GM21390 (cell line): ENCODE measurements around the gene YWHAG.
"Not testable (repeated sequence)": the region's sequence is repeated elsewhere in the genome, so short reads cannot be mapped to it uniquely, and the experiment has no call there.

Experiments
- ATAC-seq: cut with Tn5 transposase; IDR thresholded peaks from one replicate; pipeline ENCODE4 v1.9.1; 2021; ENCODE audit not compliant: unreplicated experiment

YWHAG gene

GRCh38 chr7:76351372-76351771, 7.4 kb downstream of the YWHAG start:
- no peak for ATAC-seq

DNA sequence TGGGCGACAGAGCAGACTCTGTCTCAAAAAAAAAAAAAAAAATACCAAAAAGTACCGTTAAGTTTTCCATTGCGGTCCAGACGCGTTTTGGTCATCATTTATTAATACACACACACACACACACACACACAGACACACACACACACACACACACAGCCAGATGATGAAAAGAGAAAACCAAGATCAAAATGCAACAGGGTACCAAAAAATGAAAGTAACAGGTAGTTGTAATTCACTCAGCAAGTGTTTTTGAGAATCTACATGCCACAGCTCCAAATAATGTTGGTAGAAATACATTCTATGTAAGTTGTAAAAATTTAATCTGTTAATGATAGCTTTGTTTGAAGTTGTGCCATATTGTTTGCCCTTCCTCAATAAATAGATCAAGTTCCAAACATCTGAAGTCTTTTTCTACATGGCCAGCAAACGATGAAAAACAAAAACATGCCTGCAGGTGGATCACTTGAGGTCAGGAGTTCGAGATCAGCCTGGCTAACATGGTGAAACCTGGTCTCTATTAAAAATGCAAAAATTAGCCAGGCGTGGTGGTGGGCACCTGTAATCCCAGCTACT, 9.4 kb downstream of the YWHAG start:
- no peak for ATAC-seq

DNA sequence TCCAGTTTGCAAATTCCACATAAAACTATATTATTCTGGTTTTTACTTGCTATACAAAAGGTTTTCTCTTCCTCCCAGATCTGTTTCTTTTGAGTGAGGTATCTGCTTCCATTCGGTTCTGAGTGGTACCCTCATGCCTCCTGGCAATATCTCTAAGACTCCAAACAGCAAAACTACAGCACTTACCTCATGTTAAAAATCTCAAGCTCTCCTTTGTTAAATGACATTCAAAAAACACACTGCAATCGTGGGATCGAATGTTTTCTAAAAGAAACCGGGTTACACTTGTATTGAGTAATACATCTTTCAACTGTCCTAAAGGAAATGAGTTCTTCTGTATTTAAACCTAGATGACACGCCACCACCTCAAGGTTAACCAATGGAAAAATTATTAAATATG, 11.1 kb downstream of the YWHAG start:
- ATAC-seq = no peak

GRCh38 chr7:76346778-76347177, 12.0 kb downstream of the YWHAG start:
- ATAC-seq = no peak

DNA sequence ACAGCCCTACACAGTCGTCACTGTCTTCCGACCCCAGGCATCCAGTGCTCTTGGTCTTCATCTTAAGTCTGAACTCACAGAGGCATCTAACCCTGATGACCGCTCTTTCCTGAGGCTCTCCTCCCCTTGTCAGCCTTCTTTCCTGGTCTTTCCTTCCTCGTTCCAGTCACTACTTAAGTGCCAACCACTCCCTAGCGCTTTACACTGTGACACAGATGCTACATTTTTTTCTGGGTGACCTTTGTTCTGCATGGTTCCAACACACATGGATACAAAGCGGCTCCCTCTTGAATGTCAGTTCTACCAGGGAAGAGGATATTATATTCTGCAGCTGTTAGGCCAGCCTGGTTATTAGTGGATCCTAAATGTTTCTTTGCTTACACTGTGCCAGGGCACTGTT, 12.7 kb downstream of the YWHAG start:
- ATAC-seq = no peak

- ATAC-seq = no peak
These were observed 14.9 kb downstream of the YWHAG start for GRCh38 chr7:76343931-76344321.

DNA sequence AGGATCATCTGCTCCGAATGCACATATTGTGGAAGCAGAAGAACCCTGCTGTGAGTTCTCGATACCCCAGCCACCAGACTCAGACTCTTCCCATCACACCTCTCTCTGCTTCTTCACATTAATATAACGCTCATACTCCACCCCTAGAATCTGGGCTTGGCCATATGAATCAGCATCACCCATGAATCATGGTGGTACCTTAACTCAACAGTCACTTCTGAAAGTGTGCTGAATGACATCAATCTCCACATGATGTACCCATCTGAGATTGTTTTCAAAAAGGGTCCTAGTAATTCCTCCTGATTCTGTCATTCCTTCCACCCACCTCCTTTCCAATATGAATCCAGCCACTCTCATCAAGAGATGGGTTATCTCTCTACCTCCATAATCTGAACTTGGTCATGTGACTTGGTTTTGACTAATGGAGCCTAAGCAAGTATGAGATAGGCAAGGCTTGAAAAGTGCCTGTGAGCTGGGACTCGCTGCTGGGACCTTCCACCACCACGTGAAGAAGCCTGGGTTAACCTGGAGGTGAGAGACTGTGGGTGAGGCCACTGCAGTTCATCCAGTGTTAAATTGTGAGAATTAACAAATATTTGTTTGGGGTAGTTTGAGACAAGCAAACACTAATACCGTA, 15.4 kb downstream of the YWHAG start:
- ATAC-seq = no peak

GRCh38 chr7:76342222-76342621, 16.6 kb downstream of the YWHAG start:
- no peak for ATAC-seq

GRCh38 chr7:76340617-76341131, 18.1 kb downstream of the YWHAG start:
- no peak for ATAC-seq

DNA sequence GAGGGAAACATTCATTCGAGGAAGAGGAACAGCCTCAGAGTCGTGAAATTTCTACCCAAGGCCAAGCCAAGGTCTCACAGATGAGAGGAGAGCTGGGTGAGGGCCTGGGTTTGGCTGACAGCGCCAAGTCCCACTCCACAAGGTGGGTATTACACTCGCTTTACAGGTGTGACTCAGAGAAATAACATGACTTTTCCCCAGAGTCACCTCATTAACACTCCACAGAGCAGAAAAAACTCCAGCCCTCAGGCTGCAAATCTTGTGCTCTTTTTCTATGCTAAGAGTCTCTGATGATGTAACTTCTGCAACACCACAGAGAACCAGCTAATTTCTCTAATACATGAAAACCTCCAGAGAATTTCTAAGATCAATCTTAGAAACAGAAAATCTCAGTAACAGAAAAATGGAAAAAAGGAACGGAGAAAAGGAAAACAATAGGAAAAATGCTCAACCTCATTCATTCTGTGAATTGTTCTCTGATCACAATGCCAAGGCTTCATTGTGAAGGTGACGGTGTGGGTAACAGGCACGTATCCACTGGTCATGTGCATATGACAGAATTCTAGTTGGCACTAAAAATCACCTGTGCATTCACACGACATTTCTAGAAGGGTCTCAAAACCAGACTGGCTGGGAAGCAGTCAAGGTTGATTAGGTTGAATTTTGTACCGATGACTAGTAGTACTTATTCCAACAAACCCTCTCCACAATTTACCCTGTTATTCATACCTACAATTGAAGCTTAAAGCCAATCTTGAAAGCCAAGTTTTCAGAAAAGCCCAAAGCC, 20.3 kb downstream of the YWHAG start:
- ATAC-seq = no peak

DNA sequence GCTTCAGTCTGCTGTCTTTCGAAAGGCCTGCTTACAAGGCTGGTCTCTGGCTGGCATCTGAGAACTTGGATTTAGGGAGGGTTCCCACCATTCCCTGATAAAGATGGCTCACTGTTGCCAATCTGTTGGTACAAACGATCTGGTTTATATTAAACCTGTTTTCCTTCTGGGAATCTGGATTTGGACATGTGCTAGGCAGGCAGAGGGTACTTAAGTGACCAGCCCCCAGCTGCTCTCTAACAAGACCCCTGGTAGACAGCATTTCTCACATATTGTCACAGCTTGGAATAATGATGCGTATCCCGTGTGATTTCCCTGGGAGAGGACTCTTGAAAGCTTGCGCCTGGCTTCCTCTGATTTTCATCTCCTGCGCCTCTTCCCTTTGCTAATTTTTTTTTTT, 21.6 kb downstream of the YWHAG start:
- no peak for ATAC-seq

GRCh38 chr7:76336094-76336493, 22.7 kb downstream of the YWHAG start:
- ATAC-seq = no peak

GRCh38 chr7:76335417-76335816, 23.4 kb downstream of the YWHAG start:
- ATAC-seq = not testable (repeated sequence)

DNA sequence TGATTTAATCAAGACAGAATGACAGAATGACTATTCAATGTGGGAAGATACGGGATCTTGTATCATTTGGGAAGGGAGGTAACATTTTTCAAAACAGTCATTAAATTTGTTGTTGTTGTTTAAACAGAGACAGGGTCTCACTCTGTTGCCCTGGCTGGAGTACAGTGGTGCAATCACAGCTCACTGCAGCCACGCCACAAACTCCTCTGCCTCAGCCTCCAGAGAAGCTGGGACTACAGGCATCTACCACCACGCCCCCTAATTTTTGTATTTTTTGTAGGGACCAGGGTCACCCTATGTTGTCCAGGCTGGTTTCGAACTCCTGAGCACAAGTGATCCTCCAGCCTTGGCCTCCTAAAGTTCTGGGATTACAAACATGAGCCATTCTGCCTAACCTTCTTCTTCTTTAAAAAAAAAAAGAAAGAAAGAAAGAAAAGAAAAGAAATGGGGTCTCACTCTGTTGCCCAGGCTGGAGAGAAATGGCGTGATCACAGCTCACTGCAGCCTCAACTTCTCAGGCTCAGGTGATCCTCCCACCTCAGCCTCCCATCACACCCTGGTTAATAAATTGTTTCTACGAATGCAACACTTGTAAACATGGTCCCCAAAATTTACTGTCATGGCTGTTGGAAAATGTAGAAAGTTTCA, 24.3 kb downstream of the YWHAG start:
- ATAC-seq = no peak

DNA sequence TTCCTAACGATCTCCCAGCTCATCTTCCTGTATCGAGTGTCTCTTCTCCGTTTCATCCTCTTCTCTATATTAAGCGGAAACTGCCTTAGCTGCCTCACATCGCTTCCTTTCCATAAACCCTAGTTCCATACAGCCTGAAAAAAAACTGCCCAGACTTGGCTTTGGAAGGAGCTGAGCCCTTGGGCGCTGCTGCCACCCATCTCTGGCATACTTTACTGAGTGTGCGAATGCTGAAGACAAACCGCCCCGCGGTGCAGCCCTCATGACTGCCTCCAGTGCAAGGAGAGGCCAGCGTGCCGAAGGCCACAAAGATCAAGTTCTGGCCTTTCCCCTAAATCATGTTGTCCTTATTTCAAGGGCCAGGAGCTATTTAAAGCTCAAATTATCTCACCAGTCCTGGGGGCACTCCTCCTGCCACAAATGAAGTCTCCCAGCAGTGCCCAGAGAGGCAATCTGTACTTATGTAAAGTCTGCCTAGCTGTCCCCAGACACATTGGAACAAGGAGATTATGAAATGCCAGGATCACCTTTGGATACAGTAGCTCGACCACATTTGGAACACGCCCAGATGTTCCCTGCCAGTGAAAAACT, 25.2 kb downstream of the YWHAG start:
- ATAC-seq = no peak

DNA sequence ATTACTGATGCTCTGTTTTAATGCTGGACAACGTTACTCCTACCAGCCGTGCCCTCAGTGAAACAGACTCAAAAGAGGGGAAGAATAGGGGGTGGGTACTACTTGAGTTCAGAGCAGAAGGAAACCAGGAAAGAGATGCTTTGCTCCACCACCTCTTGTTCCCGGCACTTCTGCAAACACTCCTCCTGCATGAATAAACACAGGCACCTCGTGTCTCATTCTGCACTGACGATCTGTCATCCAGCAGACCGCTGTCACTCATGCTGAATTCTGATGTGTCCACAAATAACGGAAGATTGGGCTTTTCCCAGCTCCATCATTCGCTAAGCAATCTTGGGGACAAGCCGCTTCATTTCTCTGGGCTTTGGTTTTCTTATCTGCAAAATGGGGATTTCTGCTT, 26.7 kb downstream of the YWHAG start:
- no peak for ATAC-seq

DNA sequence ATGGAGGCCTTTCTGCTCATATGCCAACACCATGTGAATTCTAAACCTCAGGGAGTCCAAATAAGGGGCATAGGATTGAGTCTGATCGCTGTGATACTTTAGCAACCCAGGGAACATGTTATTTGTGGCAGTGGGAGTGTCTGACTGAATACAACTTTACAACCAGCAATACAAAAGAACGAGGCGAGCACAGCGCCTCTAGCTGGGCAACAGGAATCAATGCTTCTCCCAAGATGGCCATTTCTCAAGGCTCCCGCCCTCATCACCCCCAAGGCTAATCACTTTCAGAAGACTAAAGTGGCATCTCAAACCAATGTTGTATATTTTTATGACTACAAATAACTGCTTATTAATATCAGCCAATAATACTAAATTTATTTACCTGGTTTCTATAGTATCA, 28.1 kb downstream of the YWHAG start:
- ATAC-seq = no peak

DNA sequence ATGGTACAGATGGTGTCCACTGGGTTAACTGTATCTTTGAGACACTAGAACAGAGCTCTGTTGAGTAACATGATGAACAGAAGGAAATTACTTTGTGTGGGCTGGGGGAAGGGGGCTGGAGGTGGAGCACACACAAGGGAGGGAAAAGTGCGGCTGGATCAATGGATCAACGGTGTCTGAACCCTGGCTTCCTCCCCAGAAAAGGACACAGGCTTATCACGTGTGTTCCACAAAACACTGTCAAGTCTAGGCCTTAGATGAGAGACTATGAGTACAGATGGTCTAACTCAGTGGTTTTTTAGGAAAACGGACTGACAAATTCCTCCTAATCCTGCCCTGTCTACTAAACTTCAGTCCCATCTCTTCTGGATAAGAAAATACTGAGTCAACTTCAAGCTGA, 28.5 kb downstream of the YWHAG start:
- no peak for ATAC-seq

DNA sequence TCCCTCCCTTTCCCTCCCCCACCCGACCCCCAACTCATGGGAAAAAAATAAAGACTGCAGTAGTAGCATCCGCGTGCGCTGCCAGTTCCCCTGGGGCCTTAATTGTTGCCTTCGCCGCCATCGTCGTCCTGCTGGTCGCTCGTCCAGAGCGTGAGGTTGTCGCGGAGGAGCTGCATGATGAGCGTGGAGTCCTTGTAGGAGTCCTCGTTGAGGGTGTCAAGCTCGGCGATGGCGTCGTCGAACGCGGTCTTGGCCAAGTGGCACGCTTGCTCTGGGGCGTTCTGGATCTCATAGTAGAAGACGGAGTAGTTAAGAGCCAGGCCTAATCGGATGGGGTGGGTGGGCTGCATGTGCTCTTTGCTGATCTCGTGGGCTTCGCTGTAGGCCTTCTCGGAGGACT, 29.3 kb downstream of the YWHAG start:
- no peak for ATAC-seq

DNA sequence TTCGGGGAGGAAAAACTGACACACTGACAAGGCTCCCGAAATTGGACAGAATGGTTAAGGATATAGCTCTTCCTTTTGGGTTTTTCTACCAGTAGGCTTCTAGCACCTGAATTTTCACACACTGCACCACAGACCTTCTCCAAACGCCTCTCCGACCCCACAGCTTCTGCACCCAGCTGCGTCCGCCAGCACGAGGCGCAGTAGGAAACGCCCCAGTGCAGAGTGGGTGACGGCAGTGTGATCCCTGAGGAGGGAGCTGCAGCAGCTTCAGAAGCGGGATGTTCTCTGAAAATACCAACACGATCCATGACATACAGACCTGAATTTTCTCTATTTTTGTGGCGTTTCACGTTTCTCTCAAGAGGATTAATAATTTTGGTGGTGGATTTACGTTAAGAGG, 30.4 kb downstream of the YWHAG start:
- no peak for ATAC-seq

- no peak for ATAC-seq
These were observed 31.2 kb downstream of the YWHAG start for GRCh38 chr7:76327610-76328009.
